H9 (cell line): ENCODE results near the gene ACVR1C. TPM values are rescaled to one million over a fixed set of nuclear protein-coding genes. Genes with fewer than 3 reads are reported as not detected.

Experiments used
- DNase-seq: peaks from one replicate; pipeline ENCODE4 v3.0.0-alpha.2; 2017
- H2AFZ ChIP-seq: one replicate; pipeline ENCODE4 v1.6.1; 2013; ENCODE audit warnings: mild to moderate bottlenecking, low read length, control low read depth, moderate library complexity
- H2AK5ac ChIP-seq: 2 replicates; pipeline ENCODE4 v1.6.1; 2013; ENCODE audit warnings: low read length, control low read depth, mixed read lengths; ENCODE audit not compliant: insufficient read length
- H2BK120ac ChIP-seq: one replicate; pipeline ENCODE4 v1.6.1; 2013; ENCODE audit warnings: low read depth, mild to moderate bottlenecking, low read length, control low read depth, inconsistent platforms; ENCODE audit not compliant: poor library complexity, severe bottlenecking
- H2BK12ac ChIP-seq: 2 replicates; pipeline ENCODE4 v1.6.1; 2013; ENCODE audit warnings: low read length, control low read depth, mixed read lengths, low read depth; ENCODE audit not compliant: insufficient read length
- H2BK15ac ChIP-seq: 2 replicates; pipeline ENCODE4 v1.6.1; 2013; ENCODE audit warnings: low read depth, low read length, control low read depth
- H2BK20ac ChIP-seq: one replicate; pipeline ENCODE4 v1.6.1; 2013; ENCODE audit warnings: low read depth, mild to moderate bottlenecking, low read length, control low read depth, inconsistent platforms; ENCODE audit not compliant: poor library complexity, severe bottlenecking
- H2BK5ac ChIP-seq: 2 replicates; pipeline ENCODE4 v1.6.1; 2013; ENCODE audit warnings: low read length, control low read depth, mixed read lengths; ENCODE audit not compliant: insufficient read length
- H3K14ac ChIP-seq: 2 replicates; pipeline ENCODE4 v1.6.1; 2013; ENCODE audit warnings: low read length, control low read depth; ENCODE audit not compliant: insufficient read depth
- H3K18ac ChIP-seq: 2 replicates; pipeline ENCODE4 v1.6.1; 2013; ENCODE audit warnings: low read depth, mild to moderate bottlenecking, mixed read lengths, low read length, control low read depth; ENCODE audit not compliant: insufficient read length
- H3K23ac ChIP-seq: 2 replicates; pipeline ENCODE4 v1.6.1; 2013; ENCODE audit warnings: low read length, control low read depth, mixed read lengths, low read depth; ENCODE audit not compliant: insufficient read length
- H3K23me2 ChIP-seq: 2 replicates; pipeline ENCODE4 v1.6.1; 2013; ENCODE audit warnings: low read depth, mild to moderate bottlenecking, mixed read lengths, low read length, control low read depth; ENCODE audit not compliant: insufficient read length, poor library complexity, severe bottlenecking
- H3K27ac ChIP-seq: 2 replicates; pipeline ENCODE4 v1.5.1; 2013; ENCODE audit warnings: low read length, control low read depth, mixed read lengths, low read depth; ENCODE audit not compliant: insufficient read length
- H3K27me3 ChIP-seq: 2 replicates; pipeline ENCODE4 v1.6.1; 2013; ENCODE audit warnings: low read length, control low read depth, inconsistent platforms; ENCODE audit not compliant: insufficient read depth
- H3K4ac ChIP-seq: 2 replicates; pipeline ENCODE4 v1.6.1; 2013; ENCODE audit warnings: low read depth, mild to moderate bottlenecking, control low read depth, inconsistent platforms, low read length, moderate library complexity
- H3K4me1 ChIP-seq: 2 replicates; pipeline ENCODE4 v1.6.1; 2013; ENCODE audit warnings: low read length, control low read depth, inconsistent platforms; ENCODE audit not compliant: insufficient read depth
- H3K4me2 ChIP-seq: 2 replicates; pipeline ENCODE4 v1.6.1; 2013; ENCODE audit warnings: low read length, control low read depth, mixed read lengths; ENCODE audit not compliant: insufficient read length, insufficient read depth
- H3K56ac ChIP-seq: 2 replicates; pipeline ENCODE4 v1.6.1; 2013; ENCODE audit warnings: low read depth, mild to moderate bottlenecking, mixed read lengths, low read length, control low read depth; ENCODE audit not compliant: insufficient read length
- H3K79me1 ChIP-seq: 2 replicates; pipeline ENCODE4 v1.6.1; 2013; ENCODE audit warnings: low read depth, mild to moderate bottlenecking, moderate library complexity, low read length, control low read depth, inconsistent platforms; ENCODE audit not compliant: insufficient read depth, poor library complexity, severe bottlenecking
- H3K79me2 ChIP-seq: 2 replicates; pipeline ENCODE4 v1.6.1; 2013; ENCODE audit warnings: low read length, control low read depth, inconsistent platforms; ENCODE audit not compliant: insufficient read depth
- H3K9ac ChIP-seq: 2 replicates; pipeline ENCODE4 v1.6.1; 2013; ENCODE audit warnings: low read length, control low read depth, mixed read lengths; ENCODE audit not compliant: insufficient read length; ENCODE audit errors: extremely low read depth
- H3K9me3 ChIP-seq: one replicate; pipeline ENCODE4 v1.6.1; 2013; ENCODE audit warnings: low read depth, low read length, inconsistent platforms; ENCODE audit not compliant: control insufficient read depth
- H3T11ph ChIP-seq: one replicate; pipeline ENCODE4 v1.6.1; 2013; ENCODE audit warnings: mild to moderate bottlenecking, low read length, control low read depth, inconsistent platforms
- H4K20me1 ChIP-seq: one replicate; pipeline ENCODE4 v1.6.1; 2013; ENCODE audit not compliant: control insufficient read depth, insufficient read length, insufficient read depth
- H4K5ac ChIP-seq: 2 replicates; pipeline ENCODE4 v1.6.1; 2013; ENCODE audit warnings: low read depth, mild to moderate bottlenecking, mixed read lengths, low read length, control low read depth; ENCODE audit not compliant: insufficient read length
- H4K8ac ChIP-seq: replicated peaks from 2 replicates; pipeline ENCODE4 v1.6.1; 2013; ENCODE audit warnings: low read length, control low read depth, mixed read lengths, low read depth; ENCODE audit not compliant: insufficient read length
- H4K91ac ChIP-seq: 2 replicates; pipeline ENCODE4 v1.6.1; 2013; ENCODE audit warnings: low read depth, mild to moderate bottlenecking, moderate library complexity, mixed read lengths, low read length, control low read depth; ENCODE audit not compliant: insufficient read length
- H3K27ac Mint-ChIP-seq, 3 experiments: 2 replicates in 2 of 3; 3 replicates in 1 of 3; pipeline ENCODE4 v1.8.0; 2020 to 2021; ENCODE audit warnings: mixed read lengths in 3 of 3, mild to moderate bottlenecking in 1 of 3, moderate library complexity in 1 of 3
- H3K27me3 Mint-ChIP-seq: 2 replicates; pipeline ENCODE4 v1.8.0; 2021; ENCODE audit warnings: low read depth, mild to moderate bottlenecking, moderate library complexity, mixed read lengths
- H3K36me3 Mint-ChIP-seq, 3 experiments: 2 replicates in 2 of 3; 3 replicates in 1 of 3; pipeline ENCODE4 v1.8.0; 2020 to 2021; ENCODE audit warnings: low read depth in 3 of 3, mixed read lengths in 3 of 3; ENCODE audit not compliant: insufficient read depth in 1 of 3
- H3K4me1 Mint-ChIP-seq, 2 experiments: 2 replicates each; pipeline ENCODE4 v1.8.0; 2020; ENCODE audit warnings: mixed read lengths in 2 of 2
- H3K4me3 Mint-ChIP-seq, 2 experiments: 2 replicates in 1 of 2; 3 replicates in 1 of 2; pipeline ENCODE4 v1.8.0; 2020 to 2021; ENCODE audit warnings: mild to moderate bottlenecking in 2 of 2, mixed read lengths in 2 of 2, moderate library complexity in 1 of 2
- H3K9me3 Mint-ChIP-seq, 2 experiments: 2 replicates in 1 of 2; 3 replicates in 1 of 2; pipeline ENCODE4 v1.8.0; 2020; ENCODE audit warnings: mild to moderate bottlenecking in 2 of 2, mixed read lengths in 2 of 2, moderate library complexity in 1 of 2
- WGBS: extraction: QIAGEN DNeasy Blood & Tissue Kit; methylation state at CpG from one replicate; pipeline ENCODE4 v1.1.7; 2013; ENCODE audit warnings: missing lambda C conversion rate, low lambda C conversion rate, mixed read lengths; ENCODE audit not compliant: insufficient read length; ENCODE audit errors: extremely low coverage; 5-methylcytosine and 5-hydroxymethylcytosine counted together
- total RNA-seq: library from RNA; stranded (reverse); gene quantifications from 2 replicates; pipeline ENCODE4 v1.2.1, GENCODE V29; 2021
- TF ChIP-seq, protein P1 (sequence below): fragments of 200-600 bp; sonication (generic); conservative IDR thresholded peaks from 3 replicates; pipeline ENCODE4 v1.8.0; 2021; ENCODE audit warnings: antibody characterized with exemption, mild to moderate bottlenecking

ACVR1C gene
- total RNA-seq, 1 experiment from 2014 or later = 0.81 TPM

DNA sequence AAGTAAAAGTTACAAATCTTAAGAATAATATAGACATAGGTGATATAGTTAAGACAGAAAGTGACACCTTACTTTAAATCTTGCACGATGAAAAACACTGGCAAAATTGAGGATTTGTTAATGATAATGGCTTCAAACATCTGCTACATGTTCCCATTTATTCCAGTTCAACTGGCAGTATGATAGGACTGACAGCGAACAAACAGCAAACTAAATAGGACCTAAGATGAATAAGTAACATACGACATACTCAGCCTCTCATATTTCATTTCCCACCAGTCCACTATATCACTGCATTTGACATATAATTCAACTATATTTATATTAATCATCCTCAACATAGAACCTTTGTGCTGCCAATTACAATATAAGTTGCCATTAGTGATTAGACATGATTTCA is 36.3 kb downstream of the ACVR1C start:
- TF ChIP-seq, protein P1, sequence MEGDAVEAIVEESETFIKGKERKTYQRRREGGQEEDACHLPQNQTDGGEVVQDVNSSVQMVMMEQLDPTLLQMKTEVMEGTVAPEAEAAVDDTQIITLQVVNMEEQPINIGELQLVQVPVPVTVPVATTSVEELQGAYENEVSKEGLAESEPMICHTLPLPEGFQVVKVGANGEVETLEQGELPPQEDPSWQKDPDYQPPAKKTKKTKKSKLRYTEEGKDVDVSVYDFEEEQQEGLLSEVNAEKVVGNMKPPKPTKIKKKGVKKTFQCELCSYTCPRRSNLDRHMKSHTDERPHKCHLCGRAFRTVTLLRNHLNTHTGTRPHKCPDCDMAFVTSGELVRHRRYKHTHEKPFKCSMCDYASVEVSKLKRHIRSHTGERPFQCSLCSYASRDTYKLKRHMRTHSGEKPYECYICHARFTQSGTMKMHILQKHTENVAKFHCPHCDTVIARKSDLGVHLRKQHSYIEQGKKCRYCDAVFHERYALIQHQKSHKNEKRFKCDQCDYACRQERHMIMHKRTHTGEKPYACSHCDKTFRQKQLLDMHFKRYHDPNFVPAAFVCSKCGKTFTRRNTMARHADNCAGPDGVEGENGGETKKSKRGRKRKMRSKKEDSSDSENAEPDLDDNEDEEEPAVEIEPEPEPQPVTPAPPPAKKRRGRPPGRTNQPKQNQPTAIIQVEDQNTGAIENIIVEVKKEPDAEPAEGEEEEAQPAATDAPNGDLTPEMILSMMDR = no peak
- no peak overlapping the region for H3K9ac ChIP-seq
- peaks cover 3 to 9% of the 10 kb centered on the region in 2 experiments; a peak in 3 of 4 replicates for H3K4me1 Mint-ChIP-seq
- no peaks in the 10 kb centered on the region for H3K9me3 ChIP-seq
- H3K18ac ChIP-seq = no peak overlapping the region
- no peak overlapping the region for H2BK12ac ChIP-seq
- H4K8ac ChIP-seq = no peak overlapping the region
- no peak overlapping the region for H3K56ac ChIP-seq
- no peak overlapping the region for H2BK20ac ChIP-seq
- H3K79me1 ChIP-seq = no peaks in the 10 kb centered on the region
- no peak overlapping the region for H4K5ac ChIP-seq
- H3K36me3 Mint-ChIP-seq = no peaks in the 10 kb centered on the region
- DNase-seq = no peak
- no peaks in the 10 kb centered on the region for H3K9me3 Mint-ChIP-seq
- no peak overlapping the region for H2AK5ac ChIP-seq
- no peak overlapping the region for H2BK5ac ChIP-seq
- no peak overlapping the region for H3K27ac ChIP-seq
- no peak overlapping the region for H3K14ac ChIP-seq
- H4K20me1 ChIP-seq = no peaks in the 10 kb centered on the region
- H3K4me2 ChIP-seq = no peak overlapping the region
- H3K4ac ChIP-seq = no peak overlapping the region
- no CpG with 5 or more reads among the region's 3 CpGs for WGBS
- no peaks in the 10 kb centered on the region for H3K4me1 ChIP-seq
- peaks cover 17% of the 10 kb centered on the region for H3K27me3 Mint-ChIP-seq
- no peak overlapping the region for H3K23ac ChIP-seq
- H3T11ph ChIP-seq = no peak overlapping the region
- no peak overlapping the region for H2BK15ac ChIP-seq
- no peak overlapping the region for H3K27ac Mint-ChIP-seq
- H3K79me2 ChIP-seq = no peaks in the 10 kb centered on the region
- no peak overlapping the region for H2BK120ac ChIP-seq
- H3K23me2 ChIP-seq = no peaks in the 10 kb centered on the region
- no peak overlapping the region for H2AFZ ChIP-seq
- H4K91ac ChIP-seq = no peak overlapping the region
- H3K27me3 ChIP-seq = no peaks in the 10 kb centered on the region; the same call in 1 of the 2 replicates
- no peak overlapping the region for H3K4me3 Mint-ChIP-seq
